PC-3 (cell line): Measurements from ENCODE around the gene TOGARAM2. TPM values are rescaled to one million over a fixed set of nuclear protein-coding genes. Genes with fewer than 3 reads are reported as not detected.

Source experiments
- ATAC-seq: fragments of 200-7000 bp; cut with Tn5 transposase; 2 replicates; pipeline ENCODE4 v1.9.1; 2020; ENCODE audit warnings: mild to moderate bottlenecking, moderate library complexity
- BruUV-seq: library from RNA; stranded (reverse); fragments of 400-500 nt; replicated peaks from 2 replicates; lab custom pipeline; 2021; lab: Mats Ljungman, UMichigan
- CTCF ChIA-PET: fragments of 300-600 bp; sonication (Branson Sonifier 250); formaldehyde crosslinking; loops from one replicate; lab custom pipeline; 2022; ENCODE audit warnings: antibody characterized with exemption; lab: Charles Lee
- POLR2A ChIA-PET: fragments of 300-600 bp; sonication (Branson Sonifier 250); formaldehyde crosslinking; loops from one replicate; lab custom pipeline; 2022; ENCODE audit warnings: antibody characterized with exemption; ENCODE audit not compliant: unreplicated experiment; lab: Charles Lee
- DNase-seq: peaks from one replicate; pipeline ENCODE4 v3.0.0-alpha.2; 2015
- H2AFZ ChIP-seq: fragments of 300-600 bp; sonication (generic); 2 replicates; pipeline ENCODE4 v1.6.0; 2016; ENCODE audit warnings: antibody characterized with exemption, low read length
- H3F3A ChIP-seq: fragments of 300-600 bp; sonication (generic); one replicate; pipeline ENCODE4 v1.6.0; 2017; ENCODE audit warnings: antibody characterized with exemption, low read length, control low read depth, mild to moderate bottlenecking; ENCODE audit not compliant: unreplicated experiment
- H3K27ac ChIP-seq: fragments of 300-600 bp; sonication (generic); 2 replicates; pipeline ENCODE4 v1.5.1; 2016; ENCODE audit warnings: mild to moderate bottlenecking, low read length
- H3K27me3 ChIP-seq: fragments of 300-600 bp; sonication (generic); 2 replicates; pipeline ENCODE4 v1.6.1; 2016; ENCODE audit warnings: low read length, mixed read lengths
- H3K36me3 ChIP-seq: fragments of 300-600 bp; sonication (generic); 2 replicates; pipeline ENCODE4 v1.6.1; 2016; ENCODE audit warnings: low read depth, mixed run types, low read length, mixed read lengths
- H3K4me1 ChIP-seq: fragments of 300-600 bp; sonication (generic); 2 replicates; pipeline ENCODE4 v1.5.1; 2016; ENCODE audit warnings: low read length; ENCODE audit not compliant: insufficient read depth
- H3K4me2 ChIP-seq: fragments of 300-600 bp; sonication (generic); 2 replicates; pipeline ENCODE4 v1.6.0; 2016; ENCODE audit warnings: low read length
- H3K4me3 ChIP-seq: fragments of 300-600 bp; sonication (generic); 2 replicates; pipeline ENCODE4 v1.5.1; 2016; ENCODE audit warnings: mild to moderate bottlenecking, low read length, mixed read lengths
- H3K79me2 ChIP-seq: fragments of 300-600 bp; sonication (generic); 2 replicates; pipeline ENCODE4 v1.6.1; 2017; ENCODE audit warnings: low read length, mixed read lengths
- H3K9ac ChIP-seq: fragments of 300-600 bp; sonication (generic); 2 replicates; pipeline ENCODE4 v1.6.0; 2016; ENCODE audit warnings: mild to moderate bottlenecking, low read length
- H3K9me2 ChIP-seq: fragments of 300-600 bp; sonication (generic); replicated peaks from 2 replicates; pipeline ENCODE4 v1.6.1; 2016; ENCODE audit warnings: mixed run types, low read length, mixed read lengths
- H3K9me3 ChIP-seq: fragments of 300-600 bp; sonication (generic); 2 replicates; pipeline ENCODE4 v1.6.1; 2016; ENCODE audit warnings: low read length, mixed read lengths
- H4K20me1 ChIP-seq: fragments of 300-600 bp; sonication (generic); 2 replicates; pipeline ENCODE4 v1.6.1; 2016; ENCODE audit warnings: low read length, mixed read lengths
- EZH2 ChIP-seq: fragments of 300-600 bp; sonication (generic); IDR thresholded peaks from one replicate; pipeline ENCODE4 v1.6.1; 2017; ENCODE audit warnings: antibody characterized with exemption, mild to moderate bottlenecking, low read length; ENCODE audit not compliant: unreplicated experiment
- EZH2phosphoT487 ChIP-seq: fragments of 300-600 bp; sonication (generic); IDR thresholded peaks from 2 replicates; pipeline ENCODE4 v1.6.1; 2018; ENCODE audit warnings: mild to moderate bottlenecking, antibody characterized with exemption, low read length, borderline replicate concordance
- intact Hi-C: fragments of 100-400 bp; cut with micrococcal nuclease; formaldehyde crosslinking; loops from 2 replicates; pipeline ENCODE4 v1.9.0; 2023
- total RNA-seq: library from RNA; depleted of rRNA; stranded (reverse); fragments of >200 nt; gene quantifications from 2 replicates; pipeline ENCODE4 v1.2.3, GENCODE V29; 2014
- TF ChIP-seq, protein P1 (sequence below): fragments of 300-600 bp; sonication (generic); conservative IDR thresholded peaks from 2 replicates; pipeline ENCODE4 v1.5.1; 2017; ENCODE audit warnings: antibody characterized with exemption, low read depth, mild to moderate bottlenecking, low read length

Gene TOGARAM2
- total RNA-seq, 1 experiment from 2014 or later = not detected

DNA sequence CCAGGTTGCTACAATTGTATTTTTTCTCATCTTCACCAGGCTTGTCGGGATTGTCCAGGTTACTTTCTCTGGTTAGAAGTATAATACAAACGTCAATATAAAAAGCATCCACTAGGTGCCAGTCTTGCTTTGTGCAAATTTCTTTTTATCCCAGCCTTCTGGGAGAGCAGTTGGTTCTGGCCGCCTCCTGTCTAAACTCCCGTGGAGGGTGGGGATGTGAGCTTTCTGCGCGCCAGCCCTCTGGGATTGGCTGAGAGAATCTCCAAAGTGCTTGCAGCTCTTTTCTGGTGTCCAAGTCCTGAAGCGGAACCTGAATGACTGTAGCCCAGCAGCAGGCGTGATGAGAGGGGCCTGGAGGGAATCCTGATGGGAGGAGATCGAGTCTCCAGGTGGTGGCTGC, 22.4 kb upstream of the TOGARAM2 start:
- CTCF ChIA-PET = interaction anchor here (0.6 kb wide), 1 partner anchor 95 kb away, joined by 4 read pairs; no protein-coding TSS in a partner anchor
- Histone ChIP-seq H3F3A (no peaks in the 10 kb centered on the region), H2AFZ (0 out of 2 replicates have a peak overlapping the region, but pooled peaks have one; percentile 1), H3K4me3 (no peak overlapping the region), H3K27ac (no peak overlapping the region), H4K20me1 (no peaks in the 10 kb centered on the region), H3K4me2 (peak overlapping the region; percentile 9; the same call in 1 of the 2 replicates), H3K9me3 (no peaks in the 10 kb centered on the region), H3K4me1 (peaks cover 7% of the 10 kb centered on the region; the same call in 1 of the 2 replicates), H3K9me2 (no peaks in the 10 kb centered on the region), H3K27me3 (no peaks in the 10 kb centered on the region), H3K36me3 (no peaks in the 10 kb centered on the region), H3K9ac (no peak overlapping the region), H3K79me2 (no peaks in the 10 kb centered on the region)
- ATAC-seq = peak; percentile 82
- DNase-seq = peak; percentile 93
- TF ChIP-seq, protein P1, sequence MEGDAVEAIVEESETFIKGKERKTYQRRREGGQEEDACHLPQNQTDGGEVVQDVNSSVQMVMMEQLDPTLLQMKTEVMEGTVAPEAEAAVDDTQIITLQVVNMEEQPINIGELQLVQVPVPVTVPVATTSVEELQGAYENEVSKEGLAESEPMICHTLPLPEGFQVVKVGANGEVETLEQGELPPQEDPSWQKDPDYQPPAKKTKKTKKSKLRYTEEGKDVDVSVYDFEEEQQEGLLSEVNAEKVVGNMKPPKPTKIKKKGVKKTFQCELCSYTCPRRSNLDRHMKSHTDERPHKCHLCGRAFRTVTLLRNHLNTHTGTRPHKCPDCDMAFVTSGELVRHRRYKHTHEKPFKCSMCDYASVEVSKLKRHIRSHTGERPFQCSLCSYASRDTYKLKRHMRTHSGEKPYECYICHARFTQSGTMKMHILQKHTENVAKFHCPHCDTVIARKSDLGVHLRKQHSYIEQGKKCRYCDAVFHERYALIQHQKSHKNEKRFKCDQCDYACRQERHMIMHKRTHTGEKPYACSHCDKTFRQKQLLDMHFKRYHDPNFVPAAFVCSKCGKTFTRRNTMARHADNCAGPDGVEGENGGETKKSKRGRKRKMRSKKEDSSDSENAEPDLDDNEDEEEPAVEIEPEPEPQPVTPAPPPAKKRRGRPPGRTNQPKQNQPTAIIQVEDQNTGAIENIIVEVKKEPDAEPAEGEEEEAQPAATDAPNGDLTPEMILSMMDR = peak; percentile 78
- no peak for TF ChIP-seq EZH2
- no peak for TF ChIP-seq EZH2phosphoT487
- POLR2A ChIA-PET = no interaction called here
- BruUV-seq = no TSS peak
- intact Hi-C loops = loop anchor here (1.0 to 10.0 kb wide), 5 partner anchors 55 to 1114 kb away; no protein-coding TSS in a partner anchor

DNA sequence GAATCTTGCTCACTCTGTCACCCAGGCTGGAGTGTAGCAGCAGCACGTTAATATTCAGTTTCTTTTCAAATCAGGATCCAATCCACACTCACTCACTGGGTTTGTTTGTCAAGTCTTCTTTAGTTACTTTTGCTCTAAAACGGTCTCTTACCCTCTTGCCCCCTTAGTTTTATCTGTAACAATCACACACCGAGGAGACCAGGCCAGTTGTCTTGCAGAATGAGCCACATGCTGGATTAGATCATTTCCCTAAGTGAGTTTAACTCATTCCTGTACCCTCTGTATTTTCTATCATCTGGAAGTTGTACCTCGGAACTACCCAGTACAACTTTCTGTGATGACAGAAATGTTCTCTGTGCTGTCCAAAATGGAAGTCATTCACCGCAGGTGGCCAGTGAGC, 20.7 kb upstream of the TOGARAM2 start:
- Histone ChIP-seq H3K4me2 (no peak overlapping the region), H3K36me3 (no peaks in the 10 kb centered on the region), H3K4me3 (no peak overlapping the region), H3K9me3 (no peaks in the 10 kb centered on the region), H3K79me2 (no peaks in the 10 kb centered on the region), H3K27me3 (no peaks in the 10 kb centered on the region), H3K9me2 (no peaks in the 10 kb centered on the region), H3F3A (no peaks in the 10 kb centered on the region), H3K9ac (no peak overlapping the region), H4K20me1 (no peaks in the 10 kb centered on the region), H2AFZ (no peak overlapping the region), H3K4me1 (peaks cover 7% of the 10 kb centered on the region; the same call in 1 of the 2 replicates), H3K27ac (no peak overlapping the region)
- CTCF ChIA-PET = no interaction called here
- ATAC-seq (no peak), DNase-seq (no peak)
- BruUV-seq = no TSS peak
- POLR2A ChIA-PET = interaction anchor here (0.6 kb wide), 1 partner anchor 764 kb away, joined by 3 read pairs; no protein-coding TSS in a partner anchor
- TF ChIP-seq, protein P1 = no peak
- TF ChIP-seq EZH2phosphoT487 = no peak
- intact Hi-C loops = loop anchor here (5.0 kb wide), 1 partner anchor 152 kb away; no protein-coding TSS in a partner anchor

DNA sequence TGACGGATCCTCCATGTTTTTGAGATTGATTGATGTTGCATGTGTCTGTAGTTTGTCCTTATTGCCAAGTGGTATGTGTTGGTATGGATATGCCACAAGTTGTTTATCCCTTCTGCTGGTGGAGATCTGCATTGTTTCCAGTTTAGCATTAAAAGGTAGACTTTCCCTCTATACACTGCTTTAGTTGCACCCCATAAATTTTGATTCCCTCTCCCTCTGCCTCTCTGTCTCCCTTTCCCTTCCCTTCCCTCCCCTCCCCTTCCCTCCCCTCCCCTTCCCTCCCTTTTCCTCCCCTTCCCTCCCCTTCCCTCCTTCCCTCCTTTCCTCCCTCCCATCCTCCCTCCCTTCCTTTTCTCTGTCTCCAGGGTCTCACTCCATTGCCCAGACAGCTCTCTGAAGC, 18.6 kb upstream of the TOGARAM2 start:
- Histone ChIP-seq H3K9me2 (no peaks in the 10 kb centered on the region), H3K36me3 (no peaks in the 10 kb centered on the region), H2AFZ (no peak overlapping the region), H3K27me3 (no peaks in the 10 kb centered on the region), H3K9ac (no peak overlapping the region), H3K4me1 (peaks cover 7% of the 10 kb centered on the region; the same call in 1 of the 2 replicates), H3K27ac (no peak overlapping the region), H3F3A (no peaks in the 10 kb centered on the region), H3K9me3 (no peaks in the 10 kb centered on the region), H3K4me2 (no peak overlapping the region), H3K4me3 (no peak overlapping the region), H3K79me2 (no peaks in the 10 kb centered on the region), H4K20me1 (no peaks in the 10 kb centered on the region)
- POLR2A ChIA-PET = no interaction called here
- no peak for DNase-seq
- ATAC-seq = no peak
- no TSS peak for BruUV-seq
- TF ChIP-seq, protein P1 = no peak
- no peak for TF ChIP-seq EZH2phosphoT487
- CTCF ChIA-PET = no interaction called here
- intact Hi-C loops = loop anchor here (5.0 kb wide), 1 partner anchor 150 kb away; no protein-coding TSS in a partner anchor
